HG02973 (cell line): ENCODE data around the gene CCDC88C.
A peak's percentile ranks its signal among the peaks of the same experiment; 100 is the strongest.
"Not testable (repeated sequence)": the region's sequence is repeated elsewhere in the genome, so short reads cannot be mapped to it uniquely, and the experiment has no call there.

ENCODE experiments used
- ATAC-seq: cut with Tn5 transposase; IDR thresholded peaks from one replicate; pipeline ENCODE4 v1.9.1; 2021; ENCODE audit warnings: moderate library complexity; ENCODE audit not compliant: unreplicated experiment

CCDC88C gene

GRCh38 chr14:91256661-91257060, 161.0 kb downstream of the CCDC88C start:
- ATAC-seq, result no peak

- ATAC-seq, result no peak
Measured at GRCh38 chr14:91255026-91255695, 162.5 kb downstream of the CCDC88C start.

GRCh38 chr14:91254461-91254860, 163.2 kb downstream of the CCDC88C start:
- ATAC-seq, result no peak

- ATAC-seq, result no peak
Measured at GRCh38 chr14:91253795-91254323, 163.8 kb downstream of the CCDC88C start.

GRCh38 chr14:91252871-91253794, 164.5 kb downstream of the CCDC88C start:
- no peak for ATAC-seq

- no peak for ATAC-seq
Measured at GRCh38 chr14:91250912-91251311, 166.7 kb downstream of the CCDC88C start.

- peak; percentile 82 for ATAC-seq
Measured at GRCh38 chr14:91249841-91250616, 167.6 kb downstream of the CCDC88C start.

- no peak for ATAC-seq
Measured at GRCh38 chr14:91246051-91246852, 171.4 kb downstream of the CCDC88C start.

GRCh38 chr14:91245616-91246015, 172.0 kb downstream of the CCDC88C start:
- ATAC-seq, result not testable (repeated sequence)

GRCh38 chr14:91245029-91245428, 172.6 kb downstream of the CCDC88C start:
- ATAC-seq, result no peak

- no peak for ATAC-seq
Measured at GRCh38 chr14:91244501-91244901, 173.1 kb downstream of the CCDC88C start, which contains the start of gene GPR68. GPR68 (minus strand) TSS chr14:91244704; CDS start chr14:91235050, 9,654 bp downstream.

GRCh38 chr14:91243074-91243471, 174.5 kb downstream of the CCDC88C start:
- ATAC-seq, result no peak

- ATAC-seq, result no peak
Measured at GRCh38 chr14:91242635-91243034, 175.0 kb downstream of the CCDC88C start.

- peak; percentile 50 for ATAC-seq
Measured at GRCh38 chr14:91241863-91242262, 175.8 kb downstream of the CCDC88C start.

- no peak for ATAC-seq
Measured at GRCh38 chr14:91238661-91239060, 179.0 kb downstream of the CCDC88C start.

GRCh38 chr14:91238085-91238484, 179.5 kb downstream of the CCDC88C start:
- no peak for ATAC-seq

- no peak for ATAC-seq
Measured at GRCh38 chr14:91237219-91237618, 180.4 kb downstream of the CCDC88C start.

- no peak for ATAC-seq
Measured at GRCh38 chr14:91235841-91236240, 181.8 kb downstream of the CCDC88C start.

- ATAC-seq, result no peak
Measured at GRCh38 chr14:91234791-91235114, 182.9 kb downstream of the CCDC88C start.
